ENCODE results near the gene PARVB.
"Not testable (repeated sequence)": the region's sequence is repeated elsewhere in the genome, so short reads cannot be mapped to it uniquely, and the experiment has no call there.

The PARVB gene

DNA sequence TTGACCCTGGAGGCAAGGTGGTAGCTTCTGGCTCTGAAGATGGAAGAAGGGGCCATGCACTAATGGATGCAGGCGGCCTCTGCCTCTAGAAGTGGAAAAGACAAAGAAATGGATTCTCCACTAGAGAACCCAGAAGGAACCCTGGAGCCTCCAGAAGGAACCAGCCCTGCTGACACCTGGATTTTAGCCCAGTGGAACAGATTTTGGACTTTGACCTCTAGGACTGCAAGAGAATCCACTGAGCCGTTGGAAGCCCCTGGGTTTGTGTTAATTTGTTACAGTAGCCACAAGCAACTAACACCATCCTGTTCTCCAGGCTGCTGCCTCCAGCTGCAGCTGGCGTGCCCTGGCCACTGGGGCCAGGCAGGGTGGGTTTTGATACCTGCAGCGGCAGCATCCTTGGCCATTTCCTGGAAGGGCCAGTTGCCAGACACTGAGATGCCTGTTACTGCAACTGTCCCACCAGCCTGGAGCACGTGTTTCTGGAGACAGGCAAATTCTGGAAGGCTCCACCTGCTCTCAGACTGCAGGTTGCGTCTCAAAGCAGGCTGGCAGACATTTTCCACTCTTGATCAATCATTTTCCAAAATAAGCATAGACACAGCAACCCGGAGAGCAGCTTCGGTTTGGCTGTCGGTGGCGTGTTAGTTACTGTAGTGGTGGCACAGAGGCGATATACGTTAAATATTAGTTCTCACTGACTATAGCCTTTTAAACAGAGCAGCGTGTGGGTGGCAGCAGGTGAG is 79.8 kb downstream of the PARVB start:
- H3K4me3 ChIP-seq (ENCODE audit: low read depth, low read length), result no peak overlapping the region
- TF ChIP-seq, protein P1, sequence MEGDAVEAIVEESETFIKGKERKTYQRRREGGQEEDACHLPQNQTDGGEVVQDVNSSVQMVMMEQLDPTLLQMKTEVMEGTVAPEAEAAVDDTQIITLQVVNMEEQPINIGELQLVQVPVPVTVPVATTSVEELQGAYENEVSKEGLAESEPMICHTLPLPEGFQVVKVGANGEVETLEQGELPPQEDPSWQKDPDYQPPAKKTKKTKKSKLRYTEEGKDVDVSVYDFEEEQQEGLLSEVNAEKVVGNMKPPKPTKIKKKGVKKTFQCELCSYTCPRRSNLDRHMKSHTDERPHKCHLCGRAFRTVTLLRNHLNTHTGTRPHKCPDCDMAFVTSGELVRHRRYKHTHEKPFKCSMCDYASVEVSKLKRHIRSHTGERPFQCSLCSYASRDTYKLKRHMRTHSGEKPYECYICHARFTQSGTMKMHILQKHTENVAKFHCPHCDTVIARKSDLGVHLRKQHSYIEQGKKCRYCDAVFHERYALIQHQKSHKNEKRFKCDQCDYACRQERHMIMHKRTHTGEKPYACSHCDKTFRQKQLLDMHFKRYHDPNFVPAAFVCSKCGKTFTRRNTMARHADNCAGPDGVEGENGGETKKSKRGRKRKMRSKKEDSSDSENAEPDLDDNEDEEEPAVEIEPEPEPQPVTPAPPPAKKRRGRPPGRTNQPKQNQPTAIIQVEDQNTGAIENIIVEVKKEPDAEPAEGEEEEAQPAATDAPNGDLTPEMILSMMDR (IDR thresholded peaks at IDR 0.05; ENCODE audit: low read depth, low read length), result no peak

DNA sequence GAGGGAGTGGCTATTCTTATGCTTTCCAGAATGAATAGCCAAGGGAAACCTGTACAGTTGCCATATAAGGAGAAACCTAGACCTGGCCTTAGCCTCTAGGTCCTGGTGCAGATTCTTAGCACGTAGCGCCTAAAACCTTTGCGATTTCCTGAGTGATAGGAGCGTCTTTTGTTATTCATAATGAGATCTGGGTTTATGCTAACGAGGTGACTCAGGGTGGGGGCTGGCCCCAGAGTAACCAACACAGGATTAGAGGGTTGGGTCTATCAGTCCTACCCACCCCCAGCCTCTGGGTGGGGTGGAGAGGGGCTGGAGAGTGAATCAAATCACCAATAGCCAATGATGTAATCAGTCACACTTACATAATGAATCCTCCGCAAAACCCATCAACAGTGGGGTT is 83.2 kb downstream of the PARVB start:
- no peak overlapping the region for H3K4me3 ChIP-seq (ENCODE audit: low read depth, low read length)
- TF ChIP-seq, protein P1 (IDR thresholded peaks at IDR 0.05; ENCODE audit: low read depth, low read length), result no peak

DNA sequence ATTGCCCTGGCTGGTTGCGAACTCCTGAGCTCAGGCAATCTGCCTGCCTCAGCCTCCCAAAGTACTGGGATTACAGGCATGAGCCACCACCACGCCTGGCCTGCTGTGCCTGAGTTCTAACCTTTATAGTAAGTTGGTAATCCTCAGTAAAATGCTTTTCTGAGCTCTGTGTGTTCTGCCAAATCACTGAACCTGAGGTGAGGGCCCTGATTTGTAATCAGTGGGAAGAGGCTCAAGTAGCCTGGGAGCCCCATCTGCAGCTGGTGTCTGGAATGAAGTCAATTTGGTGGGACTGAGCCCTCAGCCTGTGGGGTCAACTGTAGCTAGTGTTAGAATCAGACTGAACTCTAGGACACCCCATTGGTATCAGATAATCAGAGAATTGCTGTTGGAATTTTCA is 84.0 kb downstream of the PARVB start:
- TF ChIP-seq, protein P1 (IDR thresholded peaks at IDR 0.05; ENCODE audit: low read depth, low read length), result no peak
- H3K4me3 ChIP-seq (ENCODE audit: low read depth, low read length), result no peak overlapping the region

DNA sequence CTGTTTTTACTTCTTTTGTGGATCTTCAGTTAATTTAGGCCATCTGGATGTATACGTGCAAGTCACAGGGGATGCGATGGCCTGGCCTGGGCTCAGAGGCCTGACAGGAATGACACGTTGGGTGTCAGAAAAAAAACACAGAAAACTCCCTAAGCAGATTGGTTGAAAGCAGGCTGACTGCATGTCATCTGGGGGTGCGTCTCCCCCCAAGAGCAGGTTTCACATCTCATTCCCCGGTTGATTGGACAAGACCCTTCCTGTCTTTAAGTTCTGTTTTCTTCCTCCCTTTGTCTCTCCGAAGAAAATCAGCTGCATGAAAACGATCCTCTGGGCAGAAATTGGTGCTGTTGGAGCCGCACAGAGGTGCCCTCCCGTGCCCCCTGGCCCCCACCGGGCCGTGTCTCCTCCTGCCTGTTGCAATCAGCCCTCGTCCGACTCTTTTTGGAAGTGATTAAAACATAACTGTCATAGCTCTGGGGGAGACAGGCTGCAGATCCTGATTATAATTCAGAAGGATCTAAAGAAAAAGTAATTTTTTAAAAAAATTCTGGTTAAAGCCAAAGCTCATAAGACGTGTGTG is 84.8 kb downstream of the PARVB start:
- TF ChIP-seq, protein P1 (IDR thresholded peaks at IDR 0.05; ENCODE audit: low read depth, low read length), result no peak
- no peak overlapping the region for H3K4me3 ChIP-seq (ENCODE audit: low read depth, low read length)

DNA sequence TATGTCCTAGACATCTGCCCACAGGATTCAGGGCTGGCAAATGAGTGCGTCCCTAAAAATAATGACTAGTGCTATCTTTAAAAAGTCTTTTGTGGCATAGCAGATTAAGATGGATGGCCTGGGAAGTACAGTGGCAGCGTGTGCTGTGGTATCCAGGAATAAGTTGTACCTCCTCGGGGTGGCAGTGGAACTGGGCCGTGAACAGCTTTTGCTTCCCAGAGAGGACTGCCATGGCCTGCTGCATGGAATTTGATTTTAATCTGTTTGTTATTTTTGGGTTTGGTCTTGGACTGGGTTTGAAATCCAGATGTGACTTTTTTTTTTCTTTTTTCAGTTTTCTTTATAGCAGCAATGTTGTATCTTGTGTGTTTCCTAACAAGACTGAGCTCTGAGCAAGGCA is 85.3 kb downstream of the PARVB start:
- TF ChIP-seq, protein P1 (IDR thresholded peaks at IDR 0.05; ENCODE audit: low read depth, low read length), result no peak

DNA sequence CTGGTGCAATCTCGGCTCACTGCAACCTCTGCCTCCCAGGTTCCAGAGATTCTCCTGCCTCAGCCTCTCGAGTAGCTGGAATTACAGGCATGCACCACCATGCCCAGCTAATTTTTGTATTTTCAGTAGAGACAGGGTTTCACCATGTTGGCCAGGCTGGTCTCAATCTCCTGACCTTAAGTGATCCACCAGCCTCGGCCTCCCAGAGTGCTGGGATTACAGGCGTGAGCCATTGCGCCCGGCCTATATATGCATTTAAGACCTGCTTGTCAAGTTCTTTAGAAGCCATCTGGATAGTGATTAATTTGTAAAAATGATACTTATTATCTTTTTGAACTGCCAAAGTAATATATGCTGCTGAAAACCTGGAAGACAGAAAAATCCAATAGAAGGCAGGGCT is 86.6 kb downstream of the PARVB start:
- not testable (repeated sequence) for H3K4me3 ChIP-seq (ENCODE audit: low read depth, low read length)

More for the DNA sequence above, 85.3 kb downstream of the PARVB start:
- no peak overlapping the region for H3K4me3 ChIP-seq (ENCODE audit: low read depth, low read length)

DNA sequence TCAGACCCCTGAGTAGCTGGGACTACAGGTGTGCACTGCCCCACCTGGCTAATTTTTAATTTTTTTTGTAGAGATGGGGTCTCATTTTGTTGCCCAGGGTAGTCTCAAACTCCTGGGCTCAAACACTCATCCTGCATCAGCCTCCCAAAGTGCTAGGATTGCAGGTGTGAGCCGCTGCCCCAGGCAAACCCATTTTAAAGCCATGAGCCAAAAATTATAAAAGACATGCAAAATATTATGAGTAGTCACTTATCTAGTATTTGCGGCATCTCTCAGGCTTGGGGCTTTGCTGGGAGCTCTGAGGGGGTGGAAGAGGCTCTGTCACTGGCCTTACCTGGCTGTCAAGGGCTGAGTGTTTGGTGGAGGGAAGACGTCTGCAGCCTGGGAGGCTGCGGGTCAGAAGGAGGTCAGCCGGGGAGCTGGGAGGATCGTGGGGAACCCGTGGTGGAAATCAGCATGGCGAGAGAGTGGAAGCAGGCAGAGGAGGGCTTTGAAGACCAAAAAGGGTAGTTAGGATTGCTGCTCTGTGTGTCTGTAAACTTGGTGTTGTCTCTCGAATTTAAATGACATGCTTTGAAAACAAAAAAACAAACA is 87.6 kb downstream of the PARVB start:
- TF ChIP-seq, protein P1 (IDR thresholded peaks at IDR 0.05; ENCODE audit: low read depth, low read length), result no peak

More for the DNA sequence above, 87.6 kb downstream of the PARVB start:
- H3K4me3 ChIP-seq (ENCODE audit: low read depth, low read length), result no peak overlapping the region
